MM.1S (cell line): Measurements from ENCODE around the gene SDR9C7.
"Not testable (repeated sequence)": the region's sequence is repeated elsewhere in the genome, so short reads cannot be mapped to it uniquely, and the experiment has no call there.

Experiments
- EZH2 ChIP-seq: fragments of 300-600 bp; sonication (generic); optimal IDR thresholded peaks from 2 replicates; pipeline ENCODE3; 2017; ENCODE audit warnings: low read depth, mild to moderate bottlenecking, antibody characterized with exemption, low read length, mixed read lengths
- EZH2phosphoT487 ChIP-seq: fragments of 300-600 bp; sonication (generic); IDR thresholded peaks from 2 replicates; pipeline ENCODE4 v1.6.1; 2018; ENCODE audit warnings: antibody characterized with exemption, low read length
- TF ChIP-seq, protein P1 (sequence below): fragments of 300-600 bp; sonication (generic); IDR thresholded peaks from 2 replicates; pipeline ENCODE4 v1.5.1; 2016; ENCODE audit warnings: antibody characterized with exemption, low read length, mixed read lengths

GRCh38 chr12:56968910-56969309 is 34.7 kb upstream of the SDR9C7 start:
- TF ChIP-seq, protein P1, sequence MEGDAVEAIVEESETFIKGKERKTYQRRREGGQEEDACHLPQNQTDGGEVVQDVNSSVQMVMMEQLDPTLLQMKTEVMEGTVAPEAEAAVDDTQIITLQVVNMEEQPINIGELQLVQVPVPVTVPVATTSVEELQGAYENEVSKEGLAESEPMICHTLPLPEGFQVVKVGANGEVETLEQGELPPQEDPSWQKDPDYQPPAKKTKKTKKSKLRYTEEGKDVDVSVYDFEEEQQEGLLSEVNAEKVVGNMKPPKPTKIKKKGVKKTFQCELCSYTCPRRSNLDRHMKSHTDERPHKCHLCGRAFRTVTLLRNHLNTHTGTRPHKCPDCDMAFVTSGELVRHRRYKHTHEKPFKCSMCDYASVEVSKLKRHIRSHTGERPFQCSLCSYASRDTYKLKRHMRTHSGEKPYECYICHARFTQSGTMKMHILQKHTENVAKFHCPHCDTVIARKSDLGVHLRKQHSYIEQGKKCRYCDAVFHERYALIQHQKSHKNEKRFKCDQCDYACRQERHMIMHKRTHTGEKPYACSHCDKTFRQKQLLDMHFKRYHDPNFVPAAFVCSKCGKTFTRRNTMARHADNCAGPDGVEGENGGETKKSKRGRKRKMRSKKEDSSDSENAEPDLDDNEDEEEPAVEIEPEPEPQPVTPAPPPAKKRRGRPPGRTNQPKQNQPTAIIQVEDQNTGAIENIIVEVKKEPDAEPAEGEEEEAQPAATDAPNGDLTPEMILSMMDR, result not testable (repeated sequence)
- TF ChIP-seq EZH2, EZH2phosphoT487: not testable (repeated sequence)
